A673 (cell line): Measurements from ENCODE around the gene ELOVL7. TPM values are rescaled to one million over a fixed set of nuclear protein-coding genes. Genes with fewer than 3 reads are reported as not detected.
"Not testable (repeated sequence)": the region's sequence is repeated elsewhere in the genome, so short reads cannot be mapped to it uniquely, and the experiment has no call there.

ENCODE experiments used
- BruUV-seq: library from RNA; stranded (reverse); fragments of 400-500 nt; replicated peaks from 2 replicates; lab custom pipeline; 2021; lab: Mats Ljungman, UMichigan
- CTCF ChIA-PET: fragments of 300-600 bp; sonication (Branson Sonifier 250); formaldehyde crosslinking; loops from one replicate; lab custom pipeline; 2022; ENCODE audit warnings: antibody characterized with exemption; lab: Charles Lee
- POLR2A ChIA-PET: fragments of 300-600 bp; sonication (Branson Sonifier 250); formaldehyde crosslinking; loops from one replicate; lab custom pipeline; 2022; ENCODE audit warnings: antibody characterized with exemption; ENCODE audit not compliant: low non-redundant PET; lab: Charles Lee
- DNase-seq: peaks from one replicate; pipeline ENCODE4 v3.0.0-alpha.2; 2015; ENCODE audit warnings: low spot score
- H3K27ac ChIP-seq: fragments of 200-600 bp; sonication (generic); 2 replicates; pipeline ENCODE4 v1.5.1; 2016; ENCODE audit warnings: mixed run types, low read depth, mild to moderate bottlenecking, mixed read lengths, antibody characterized with exemption, low read length; ENCODE audit not compliant: poor library complexity, severe bottlenecking
- H3K27me3 ChIP-seq: fragments of 200-600 bp; sonication (generic); replicated peaks from 2 replicates; pipeline ENCODE4 v1.6.1; 2017; ENCODE audit warnings: mixed run types, low read depth, mild to moderate bottlenecking, mixed read lengths, antibody characterized with exemption, low read length; ENCODE audit not compliant: insufficient read depth, poor library complexity
- H3K36me3 ChIP-seq: fragments of 200-600 bp; sonication (generic); 2 replicates; pipeline ENCODE4 v1.6.1; 2016; ENCODE audit warnings: mixed run types, mild to moderate bottlenecking, mixed read lengths, antibody characterized with exemption, low read length; ENCODE audit not compliant: insufficient read depth, poor library complexity, severe bottlenecking
- H3K4me1 ChIP-seq: fragments of 200-600 bp; sonication (generic); 2 replicates; pipeline ENCODE4 v1.6.1; 2017; ENCODE audit warnings: mixed run types, mild to moderate bottlenecking, mixed read lengths, antibody characterized with exemption, low read length; ENCODE audit not compliant: insufficient read depth, poor library complexity, severe bottlenecking
- H3K4me3 ChIP-seq: fragments of 200-600 bp; sonication (generic); 2 replicates; pipeline ENCODE4 v1.5.1; 2016; ENCODE audit warnings: low read depth, mixed run types, mild to moderate bottlenecking, mixed read lengths, low read length; ENCODE audit not compliant: poor library complexity, severe bottlenecking
- H3K9me3 ChIP-seq: fragments of 200-600 bp; sonication (generic); 2 replicates; pipeline ENCODE4 v1.6.1; 2016; ENCODE audit warnings: mixed run types, low read depth, mild to moderate bottlenecking, mixed read lengths, antibody characterized with exemption, low read length; ENCODE audit not compliant: poor library complexity, severe bottlenecking
- EZH2 ChIP-seq: fragments of 200-600 bp; sonication (generic); IDR thresholded peaks from 2 replicates; pipeline ENCODE4 v1.6.1; 2017; ENCODE audit warnings: borderline replicate concordance, low read depth, mild to moderate bottlenecking, mixed read lengths, antibody characterized with exemption, low read length; ENCODE audit not compliant: poor library complexity, severe bottlenecking
- intact Hi-C: fragments of 100-400 bp; cut with micrococcal nuclease; formaldehyde crosslinking; loops from one replicate; pipeline ENCODE4 v1.10.0; 2022; ENCODE audit not compliant: unreplicated experiment
- total RNA-seq: library from RNA; stranded (reverse); gene quantifications from 2 replicates; pipeline ENCODE4 v1.2.3, GENCODE V29; 2021
- TF ChIP-seq, protein P1 (sequence below): fragments of 300-800, 200-600 bp; sonication (generic); conservative IDR thresholded peaks from 2 replicates; pipeline ENCODE4 v1.5.1; 2017; ENCODE audit warnings: low read depth, mild to moderate bottlenecking, antibody characterized with exemption, low read length, moderate library complexity, mixed read lengths

Gene ELOVL7
- total RNA-seq, 1 experiment from 2014 or later = not detected

DNA sequence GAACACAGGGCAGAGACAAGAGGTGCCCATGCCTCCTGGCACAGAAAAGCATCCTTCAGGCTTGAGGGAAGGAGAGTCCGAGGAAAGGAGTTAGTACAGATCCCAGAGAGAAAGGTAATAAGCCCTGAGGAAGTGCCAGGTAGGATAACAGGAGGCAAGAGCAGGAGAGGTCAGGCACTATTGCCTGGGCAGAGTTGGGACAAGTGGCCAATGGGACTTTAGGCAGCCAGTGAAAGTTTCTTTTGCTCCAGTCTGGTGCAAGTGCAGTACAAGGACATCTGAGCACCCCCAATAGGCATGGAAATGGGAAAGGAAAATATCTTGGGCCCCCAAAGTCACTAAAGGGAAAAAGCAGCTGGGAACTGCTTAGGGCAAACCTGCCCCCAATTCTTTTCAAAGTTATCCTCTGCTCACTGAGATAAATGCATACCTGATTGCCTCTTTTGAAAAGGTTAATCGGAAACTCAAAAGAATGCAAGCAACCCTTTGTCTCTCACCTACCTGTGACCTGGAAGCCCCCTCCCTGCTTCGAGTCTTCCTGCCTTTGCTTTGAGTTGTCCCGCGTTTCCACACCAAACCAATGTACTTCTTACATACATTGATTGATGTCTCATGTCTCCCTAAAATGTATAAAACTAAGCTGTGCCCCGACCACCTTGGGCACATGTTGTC lies 46.5 kb downstream of the ELOVL7 start:
- ChIA-PET CTCF (no interaction called here), POLR2A (no interaction called here)
- Histone ChIP-seq H3K9me3 (no peaks in the 10 kb centered on the region), H3K27me3 (peaks cover 9% of the 10 kb centered on the region), H3K36me3 (no peaks in the 10 kb centered on the region), H3K4me1 (no peaks in the 10 kb centered on the region), H3K27ac (no peak overlapping the region), H3K4me3 (no peak overlapping the region)
- DNase-seq = no peak
- BruUV-seq = no TSS peak
- intact Hi-C loops = no loop called here
- no peak for TF ChIP-seq EZH2
- TF ChIP-seq, protein P1, sequence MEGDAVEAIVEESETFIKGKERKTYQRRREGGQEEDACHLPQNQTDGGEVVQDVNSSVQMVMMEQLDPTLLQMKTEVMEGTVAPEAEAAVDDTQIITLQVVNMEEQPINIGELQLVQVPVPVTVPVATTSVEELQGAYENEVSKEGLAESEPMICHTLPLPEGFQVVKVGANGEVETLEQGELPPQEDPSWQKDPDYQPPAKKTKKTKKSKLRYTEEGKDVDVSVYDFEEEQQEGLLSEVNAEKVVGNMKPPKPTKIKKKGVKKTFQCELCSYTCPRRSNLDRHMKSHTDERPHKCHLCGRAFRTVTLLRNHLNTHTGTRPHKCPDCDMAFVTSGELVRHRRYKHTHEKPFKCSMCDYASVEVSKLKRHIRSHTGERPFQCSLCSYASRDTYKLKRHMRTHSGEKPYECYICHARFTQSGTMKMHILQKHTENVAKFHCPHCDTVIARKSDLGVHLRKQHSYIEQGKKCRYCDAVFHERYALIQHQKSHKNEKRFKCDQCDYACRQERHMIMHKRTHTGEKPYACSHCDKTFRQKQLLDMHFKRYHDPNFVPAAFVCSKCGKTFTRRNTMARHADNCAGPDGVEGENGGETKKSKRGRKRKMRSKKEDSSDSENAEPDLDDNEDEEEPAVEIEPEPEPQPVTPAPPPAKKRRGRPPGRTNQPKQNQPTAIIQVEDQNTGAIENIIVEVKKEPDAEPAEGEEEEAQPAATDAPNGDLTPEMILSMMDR = no peak

DNA sequence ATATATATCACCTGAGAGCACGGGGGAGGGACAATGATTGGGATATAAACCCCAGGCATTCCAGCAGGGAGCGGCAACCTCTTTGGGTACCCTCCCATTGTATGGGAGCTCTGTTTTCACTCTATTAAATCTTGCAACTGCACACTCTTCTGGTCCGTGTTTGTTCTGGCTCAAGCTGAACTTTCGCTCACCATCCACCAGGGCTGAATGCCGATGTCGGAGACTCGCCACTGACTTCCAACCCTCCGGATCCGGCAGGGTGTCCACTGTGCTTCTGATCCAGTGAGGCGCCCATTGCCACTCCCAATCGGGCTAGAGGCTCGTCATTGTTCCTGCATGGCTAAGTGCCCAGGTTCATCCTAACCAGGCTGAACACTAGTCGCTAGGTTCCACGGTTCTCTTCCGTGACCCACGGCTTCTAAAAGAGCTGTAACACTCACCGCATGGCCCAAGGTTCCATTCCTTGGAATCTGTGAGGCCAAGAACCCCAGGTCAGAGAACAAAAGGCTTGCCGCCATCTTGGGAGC lies 48.6 kb downstream of the ELOVL7 start:
- CTCF ChIA-PET, POLR2A ChIA-PET, H3K27ac ChIP-seq, H3K9me3 ChIP-seq, H3K4me3 ChIP-seq, H3K36me3 ChIP-seq, intact Hi-C loops, BruUV-seq, H3K4me1 ChIP-seq, DNase-seq: not testable (repeated sequence)
- peaks cover 13% of the 10 kb centered on the region for H3K27me3 ChIP-seq

DNA sequence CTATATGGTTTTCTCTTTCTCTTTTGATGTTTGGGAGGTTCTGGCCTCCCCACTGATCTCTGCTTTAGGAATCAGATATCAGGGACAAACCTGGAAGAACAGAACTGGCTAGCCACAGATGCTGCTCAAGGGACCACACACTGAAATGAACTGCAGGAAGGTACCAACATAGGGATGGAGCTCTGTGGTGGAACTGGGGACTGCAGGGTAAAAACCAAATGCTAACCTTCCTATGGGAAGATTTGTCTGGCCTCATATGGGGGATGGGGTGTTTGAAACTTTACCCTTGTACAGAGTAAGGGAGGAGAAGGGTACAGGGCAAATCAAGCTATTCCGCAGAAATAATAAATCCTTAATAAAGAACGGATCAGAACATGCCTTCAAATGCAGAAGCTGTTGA lies 49.4 kb downstream of the ELOVL7 start:
- Histone ChIP-seq H3K9me3 (no peaks in the 10 kb centered on the region), H3K36me3 (no peaks in the 10 kb centered on the region), H3K27me3 (peaks cover 13% of the 10 kb centered on the region), H3K27ac (no peak overlapping the region), H3K4me3 (no peak overlapping the region), H3K4me1 (no peaks in the 10 kb centered on the region)
- intact Hi-C loops = no loop called here
- TF ChIP-seq, protein P1 = no peak
- no peak for TF ChIP-seq EZH2
- DNase-seq = no peak
- POLR2A ChIA-PET = no interaction called here
- BruUV-seq = no TSS peak
- CTCF ChIA-PET = no interaction called here

DNA sequence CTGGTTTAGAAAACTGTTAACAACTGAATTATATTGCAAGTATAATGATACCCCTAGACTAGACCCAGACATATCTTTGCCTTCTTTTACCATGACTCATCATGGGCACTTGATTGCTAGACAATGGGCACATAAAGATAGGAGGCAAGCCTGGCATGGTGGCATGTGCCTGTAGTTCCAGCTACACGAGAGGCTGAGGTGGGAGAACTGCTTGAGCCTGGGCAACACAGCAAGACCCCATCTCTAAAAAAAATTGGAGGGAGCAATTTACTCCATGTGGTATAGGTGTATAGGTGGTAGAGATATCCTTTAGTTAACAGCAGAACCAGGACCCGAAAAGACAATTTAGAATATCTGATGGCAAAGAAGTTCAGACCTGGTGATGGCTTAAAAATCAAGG lies 51.6 kb downstream of the ELOVL7 start:
- ChIA-PET POLR2A (no interaction called here), CTCF (no interaction called here)
- H3K27ac ChIP-seq = no peak overlapping the region
- no peaks in the 10 kb centered on the region for H3K4me1 ChIP-seq
- no peaks in the 10 kb centered on the region for H3K36me3 ChIP-seq
- BruUV-seq = no TSS peak
- peaks cover 10% of the 10 kb centered on the region for H3K27me3 ChIP-seq
- H3K9me3 ChIP-seq = no peaks in the 10 kb centered on the region
- no peak overlapping the region for H3K4me3 ChIP-seq
- no peak for TF ChIP-seq EZH2
- TF ChIP-seq, protein P1 = no peak
- intact Hi-C loops = no loop called here
- no peak for DNase-seq
